ENCODE measurements around the gene IGSF6.
"Not testable (repeated sequence)": the region's sequence is repeated elsewhere in the genome, so short reads cannot be mapped to it uniquely, and the experiment has no call there.

- not testable (repeated sequence) for TF ChIP-seq CTCF (IDR thresholded peaks at IDR 0.05; ENCODE audit: poor library complexity, severe bottlenecking); TAF1 (IDR thresholded peaks at IDR 0.05; ENCODE audit: low read depth); REST (IDR thresholded peaks at IDR 0.05; ENCODE audit: borderline replicate concordance)
Measured at GRCh38 chr16:21631951-21632575, 20.3 kb downstream of the IGSF6 start.

All from neural cell (in vitro differentiated cells).